NCI-H2107 (cell line): Measurements from ENCODE around the gene PAGE4.

Experiments
- DNase-seq: peaks from one replicate; lab custom pipeline; 2025; lab: John Stamatoyannopoulos, UW

PAGE4 gene

DNA sequence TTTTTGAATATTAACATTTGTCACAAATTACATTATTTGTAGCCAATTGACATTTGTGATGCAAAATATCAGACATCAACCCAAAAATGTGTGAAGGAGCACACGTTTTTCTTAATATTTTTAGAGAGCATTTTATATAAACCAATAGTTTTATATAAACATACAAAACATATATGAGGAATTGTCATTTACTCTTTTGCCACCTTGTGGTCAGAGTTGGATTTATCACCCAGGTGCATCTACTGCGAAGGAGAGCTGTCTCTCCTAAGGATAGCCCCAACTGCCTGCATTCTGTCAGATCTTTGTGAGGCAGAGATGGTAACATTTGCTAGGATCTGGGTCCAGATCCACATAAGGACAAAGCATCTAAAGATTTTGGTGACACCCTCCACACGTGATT lies 47.6 kb downstream of the PAGE4 start:
- DNase-seq, result no peak

DNA sequence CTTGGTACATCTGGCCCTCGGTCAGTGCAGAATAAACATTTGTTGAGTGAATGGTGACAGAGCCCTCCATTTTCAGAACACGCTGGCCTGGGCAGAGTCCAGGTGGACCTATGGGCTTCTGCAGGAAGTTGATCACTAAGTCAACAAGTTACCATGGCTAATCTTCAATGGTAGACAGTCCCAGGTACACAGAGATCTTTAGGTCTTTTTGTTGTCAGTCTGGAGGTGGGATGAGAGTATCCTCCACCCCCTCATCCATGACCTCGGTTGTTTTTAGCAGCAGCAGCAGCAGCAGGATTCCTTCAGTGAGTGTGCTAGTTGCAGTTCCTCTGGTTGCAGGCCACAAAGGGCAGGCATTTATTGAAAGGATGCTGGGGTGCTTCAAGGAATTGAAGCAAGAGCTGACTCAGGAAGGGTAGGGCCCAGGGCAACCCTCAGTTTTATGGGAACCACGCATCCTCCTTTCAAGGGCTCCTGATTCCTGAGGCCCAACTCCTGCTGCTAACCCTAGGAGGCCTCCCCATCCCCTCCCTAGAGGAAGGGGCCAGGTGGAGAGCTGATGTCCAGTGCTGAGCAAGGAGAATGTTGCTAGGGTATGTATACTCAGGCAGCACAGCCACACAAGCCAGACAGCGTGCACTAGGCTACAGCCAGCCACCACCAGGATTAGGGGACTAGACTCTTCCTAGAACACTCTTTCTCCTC lies 48.4 kb downstream of the PAGE4 start:
- DNase-seq, result no peak

DNA sequence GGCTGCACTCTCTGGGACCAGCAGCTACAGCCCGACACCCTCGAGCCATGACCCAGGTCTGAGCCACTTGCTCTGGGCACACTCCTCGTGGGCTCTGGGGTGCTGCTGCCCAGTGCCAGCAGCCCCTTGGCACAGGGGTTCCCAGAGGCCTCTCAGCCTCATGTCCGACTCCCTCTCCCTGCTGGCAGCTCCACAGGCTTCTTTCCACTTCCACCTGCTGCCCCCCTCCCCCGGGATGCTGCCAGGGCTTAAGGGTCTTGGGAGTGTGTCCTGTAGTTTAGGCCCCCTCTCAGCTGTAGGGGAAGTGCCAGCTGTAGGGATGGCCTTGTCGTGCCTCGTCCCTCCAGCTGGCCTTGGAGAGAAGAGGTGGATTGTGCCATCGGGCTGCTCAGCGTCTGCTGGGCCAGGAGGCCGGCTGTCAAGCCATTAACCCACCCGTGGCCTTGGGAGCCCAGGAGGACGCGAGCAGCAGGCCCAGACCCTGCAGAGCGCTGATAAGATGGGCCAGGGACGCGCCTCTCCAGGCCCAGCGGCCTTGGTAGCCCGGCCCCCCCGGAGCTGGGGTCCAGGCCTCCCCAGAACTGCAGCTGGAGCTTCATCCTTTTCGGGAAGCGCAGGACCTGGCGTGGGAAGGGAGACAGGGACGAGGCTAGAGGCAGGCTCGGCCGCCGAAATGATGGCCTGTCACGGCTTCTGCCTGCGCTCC lies 49.2 kb downstream of the PAGE4 start:
- DNase-seq, result no peak

DNA sequence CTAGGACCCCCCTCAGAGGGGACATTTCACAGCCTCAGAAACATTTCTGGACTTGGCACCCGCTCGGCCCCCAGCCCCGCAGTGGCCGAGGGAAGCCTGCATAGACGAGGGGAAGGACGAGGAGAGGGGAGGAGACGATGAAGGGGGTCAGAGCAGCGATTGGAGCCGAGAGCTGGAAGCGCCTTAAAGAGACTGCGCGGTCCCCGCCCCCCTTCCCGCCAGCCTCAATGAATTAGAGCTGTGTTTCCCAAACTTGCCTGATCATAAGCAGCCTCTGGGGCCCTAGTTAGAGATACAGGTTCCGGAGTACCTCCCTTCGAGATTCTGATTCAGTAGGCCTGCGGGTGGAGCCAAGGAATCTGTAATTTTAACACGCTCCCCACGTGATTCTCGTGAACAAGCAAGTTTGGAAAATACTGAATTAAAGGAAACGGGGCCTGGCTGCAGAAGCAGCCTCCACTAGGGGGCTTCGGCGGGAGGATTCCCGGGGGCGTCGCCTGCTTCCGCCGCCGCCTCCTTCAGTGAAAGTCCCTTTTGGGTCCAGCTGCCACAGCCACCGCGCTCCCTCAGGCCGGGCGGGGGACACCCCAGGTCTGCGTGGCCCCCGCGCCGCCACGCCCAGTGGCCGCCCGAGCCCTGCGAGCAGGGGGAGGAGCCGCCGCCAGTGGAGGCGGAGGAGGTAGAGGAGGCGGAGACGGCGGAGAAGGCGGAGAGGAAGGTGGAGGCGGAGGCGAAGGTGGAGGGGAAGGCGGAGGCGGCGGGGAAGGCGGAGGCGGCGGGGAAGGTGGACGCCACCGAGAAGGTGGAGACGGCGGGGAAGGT lies 49.9 kb downstream of the PAGE4 start, which contains the start of gene USP27X:
Gene USP27X (plus strand): TSS at position 651 of the 822 bp plus-strand sequence. CDS start 824 bp downstream, outside the sequence.
- DNase-seq, result peak; percentile 43

DNA sequence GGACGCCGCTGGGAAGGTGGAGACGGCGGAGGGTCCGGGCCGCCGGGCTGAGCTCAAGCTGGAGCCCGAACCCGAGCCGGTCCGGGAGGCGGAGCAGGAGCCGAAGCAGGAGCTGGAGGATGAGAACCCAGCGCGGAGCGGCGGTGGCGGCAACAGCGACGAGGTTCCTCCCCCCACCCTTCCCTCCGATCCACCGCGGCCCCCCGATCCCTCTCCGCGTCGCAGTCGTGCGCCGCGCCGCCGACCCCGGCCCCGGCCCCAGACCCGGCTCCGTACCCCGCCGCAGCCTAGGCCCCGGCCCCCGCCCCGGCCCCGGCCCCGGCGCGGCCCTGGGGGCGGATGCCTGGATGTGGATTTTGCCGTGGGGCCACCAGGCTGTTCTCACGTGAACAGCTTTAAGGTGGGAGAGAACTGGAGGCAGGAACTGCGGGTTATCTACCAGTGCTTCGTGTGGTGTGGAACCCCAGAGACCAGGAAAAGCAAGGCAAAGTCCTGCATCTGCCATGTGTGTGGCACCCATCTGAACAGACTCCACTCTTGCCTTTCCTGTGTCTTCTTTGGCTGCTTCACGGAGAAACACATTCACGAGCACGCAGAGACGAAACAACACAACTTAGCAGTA lies 50.7 kb downstream of the PAGE4 start:
- DNase-seq, result no peak

DNA sequence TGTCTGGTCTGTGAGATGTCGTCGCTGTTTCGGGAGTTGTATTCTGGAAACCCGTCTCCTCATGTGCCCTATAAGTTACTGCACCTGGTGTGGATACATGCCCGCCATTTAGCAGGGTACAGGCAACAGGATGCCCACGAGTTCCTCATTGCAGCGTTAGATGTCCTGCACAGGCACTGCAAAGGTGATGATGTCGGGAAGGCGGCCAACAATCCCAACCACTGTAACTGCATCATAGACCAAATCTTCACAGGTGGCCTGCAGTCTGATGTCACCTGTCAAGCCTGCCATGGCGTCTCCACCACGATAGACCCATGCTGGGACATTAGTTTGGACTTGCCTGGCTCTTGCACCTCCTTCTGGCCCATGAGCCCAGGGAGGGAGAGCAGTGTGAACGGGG lies 51.6 kb downstream of the PAGE4 start:
- no peak for DNase-seq
